Measurements from ENCODE around the gene HTATSF1. TPM values are rescaled to one million over a fixed set of nuclear protein-coding genes. Genes with fewer than 3 reads are reported as not detected.

Gene HTATSF1
- polyA plus RNA-seq, 1 donor: 90.4 TPM

DNA sequence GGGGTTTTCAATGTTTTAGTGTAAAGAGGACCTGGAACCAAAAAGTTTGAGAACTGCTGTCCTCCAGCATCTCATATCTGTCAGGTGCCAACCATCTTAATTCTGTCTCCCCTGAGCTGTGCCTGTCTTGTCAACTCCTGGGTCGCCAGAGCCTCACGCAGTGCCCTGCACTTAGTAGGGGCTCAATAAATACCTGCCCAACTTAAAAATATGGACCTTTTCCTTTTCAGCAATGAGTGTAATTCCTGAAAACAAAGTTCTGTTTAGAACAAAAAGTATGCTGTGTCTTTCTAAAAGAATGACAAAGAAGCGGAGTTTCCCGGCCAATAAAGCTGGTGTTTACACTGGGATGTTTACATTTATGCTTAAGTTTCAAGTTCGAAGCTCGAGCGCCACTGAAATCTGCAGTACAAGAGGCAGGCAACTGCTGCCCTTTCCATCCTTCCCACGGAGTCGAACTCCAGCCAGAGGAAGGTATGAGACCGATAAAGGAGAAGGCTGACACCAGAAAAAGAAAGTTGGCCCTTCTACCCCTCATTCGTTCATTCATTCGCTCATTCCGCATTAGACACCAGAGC lies 1.1 kb upstream of the HTATSF1 start:
- DNase-seq (ENCODE audit: low read depth): no peak

DNA sequence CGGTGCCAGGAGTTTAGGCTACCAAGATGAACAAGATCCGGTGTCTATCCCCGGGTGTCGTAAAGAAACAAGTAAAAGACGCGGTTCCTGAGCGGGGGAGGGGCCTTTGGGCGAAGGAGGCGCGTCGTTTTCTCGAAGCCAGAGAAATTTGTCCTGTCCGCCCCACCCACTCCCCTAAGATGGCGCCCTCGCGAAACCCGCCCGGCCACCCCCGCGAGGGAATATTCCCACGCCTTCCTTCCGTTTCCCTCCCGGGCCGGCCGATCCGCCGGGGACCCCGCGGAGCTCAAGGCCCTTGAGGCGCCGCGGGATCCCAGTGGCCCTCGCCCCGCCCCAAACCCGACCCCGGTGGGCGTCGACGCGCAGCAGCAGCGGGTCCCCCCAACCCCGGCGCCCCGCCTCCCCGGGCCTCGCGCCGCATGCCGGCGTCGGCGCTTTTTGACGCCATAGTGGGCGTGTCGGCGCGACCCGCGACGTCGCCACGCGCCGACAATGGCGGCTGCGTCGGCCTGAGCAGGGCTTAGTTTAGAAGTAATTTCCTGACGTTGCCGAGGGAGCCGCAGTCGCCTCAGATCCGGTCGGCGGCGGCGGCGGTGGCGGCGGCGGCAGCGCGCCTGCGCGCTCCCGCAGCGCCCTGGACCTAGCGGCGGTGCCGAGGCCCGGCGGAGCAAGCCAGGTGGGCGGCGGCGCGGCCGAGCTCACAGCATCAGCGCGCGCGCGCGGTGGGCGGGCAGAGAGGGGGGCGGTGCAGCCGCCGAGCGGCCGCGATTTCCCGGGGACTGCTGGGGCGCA lies 432 bp upstream of the HTATSF1 start:
- peak; percentile 60 for DNase-seq (ENCODE audit: low read depth)

DNA sequence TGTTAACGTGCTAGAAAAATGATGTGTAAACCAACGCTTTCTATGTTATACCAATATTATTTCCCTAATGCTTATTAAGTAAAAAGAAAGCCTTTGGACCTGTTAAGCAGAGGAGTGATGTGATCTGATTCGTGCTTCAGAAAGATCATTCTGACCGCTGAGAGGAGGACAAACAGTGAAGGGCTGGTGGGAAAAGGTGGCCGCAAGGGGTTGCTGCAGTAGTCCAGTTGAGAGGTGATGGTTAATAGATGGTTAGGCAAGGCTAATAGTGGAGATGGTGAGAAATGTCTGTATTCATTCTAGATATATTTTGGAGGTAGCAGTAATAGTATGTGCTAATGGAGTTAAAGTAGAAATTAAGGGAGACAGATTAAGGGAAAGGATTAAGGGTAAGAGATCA lies 21.7 kb downstream of the HTATSF1 start:
- DNase-seq (ENCODE audit: low read depth): no peak

DNA sequence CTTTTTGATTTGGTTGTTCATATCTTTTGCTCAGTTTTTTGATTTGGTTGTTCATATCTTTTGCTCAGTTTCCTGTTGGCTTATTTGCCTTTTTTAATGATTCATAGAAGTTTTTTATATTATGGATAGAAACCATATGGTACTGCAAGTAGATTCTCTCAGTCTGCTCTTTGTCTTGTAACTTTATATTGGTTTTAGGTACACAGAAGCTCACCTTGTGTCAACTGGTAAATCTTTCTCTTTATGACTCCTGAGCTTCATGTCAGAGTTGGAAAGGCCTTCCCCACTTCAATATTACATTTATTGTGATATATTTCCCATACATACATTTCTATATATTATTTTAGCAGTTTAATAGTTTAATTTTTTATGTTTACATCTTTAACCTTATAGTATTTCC lies 26.4 kb downstream of the HTATSF1 start:
- no peak for DNase-seq (ENCODE audit: low read depth)

DNA sequence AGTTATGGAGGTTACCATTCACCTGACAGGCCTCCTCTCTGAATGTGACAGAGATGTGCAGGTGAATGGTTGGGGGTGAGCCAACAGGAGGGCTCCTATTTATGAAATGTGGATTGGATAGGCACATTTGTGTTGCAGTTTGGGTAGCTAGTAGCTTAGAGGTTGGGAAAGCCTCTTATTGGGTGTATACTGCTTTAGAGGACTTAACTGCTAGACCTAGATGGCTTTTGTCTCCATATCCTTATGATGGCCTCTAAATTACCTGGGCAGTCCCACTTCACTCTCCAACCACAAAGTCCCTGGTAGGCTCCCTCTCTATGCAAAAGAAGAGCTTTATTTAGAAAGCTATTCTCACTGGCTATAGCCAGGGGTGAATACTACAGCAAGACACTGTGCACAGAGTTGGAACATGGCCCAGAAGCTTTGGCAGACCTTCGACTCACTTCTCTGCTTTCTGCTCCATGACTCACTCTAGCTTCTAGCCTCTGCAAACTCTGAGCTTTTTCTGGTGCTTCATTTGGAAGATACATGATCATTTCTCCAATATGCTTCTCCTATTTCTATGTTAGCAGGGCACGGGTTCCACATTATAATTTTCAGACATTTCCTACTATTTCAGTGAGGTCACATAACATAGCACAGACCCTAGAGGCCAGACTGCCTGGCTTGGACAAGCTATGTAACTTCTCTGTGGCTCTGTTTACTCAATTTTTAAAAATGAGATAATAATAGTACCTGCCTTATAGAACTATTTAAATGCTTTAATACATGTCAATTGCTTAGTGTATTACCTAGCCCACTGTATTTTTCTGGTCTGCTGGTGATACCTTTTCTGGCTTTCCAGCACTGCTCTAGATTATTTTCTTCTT lies 28.6 kb downstream of the HTATSF1 start:
- peak; percentile 88 for DNase-seq (ENCODE audit: low read depth)

DNA sequence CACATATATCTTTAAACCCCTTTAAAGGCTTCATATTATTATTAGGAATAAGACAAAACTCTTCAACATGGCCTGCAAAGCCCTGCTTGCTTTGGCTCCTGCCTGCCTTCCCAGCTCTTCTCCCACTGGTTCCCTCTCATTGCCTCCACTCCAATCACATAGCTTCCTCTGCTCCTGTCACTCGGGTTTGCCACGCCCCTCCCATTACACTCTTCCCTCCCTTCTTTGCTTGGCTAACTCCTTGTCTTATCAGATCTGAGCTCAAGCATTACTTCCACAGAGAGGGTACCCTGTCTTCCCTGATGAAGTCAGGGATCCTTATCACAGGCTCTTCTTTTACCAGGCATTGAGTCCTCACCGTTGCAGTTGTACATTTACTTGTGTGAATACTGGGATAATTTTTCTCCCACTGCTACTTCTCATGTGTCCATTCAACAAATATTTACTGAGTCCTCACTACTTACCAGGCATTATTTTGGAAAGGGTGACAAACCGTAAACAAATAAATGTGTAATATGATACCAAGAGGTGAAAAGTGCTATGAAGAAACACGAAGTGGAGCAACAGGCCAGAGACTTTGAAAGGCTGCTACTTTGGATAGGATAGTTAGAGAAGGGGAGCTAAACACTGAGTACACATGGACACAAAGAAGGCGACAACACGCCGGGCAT lies 31.4 kb downstream of the HTATSF1 start:
- DNase-seq (ENCODE audit: low read depth): no peak

DNA sequence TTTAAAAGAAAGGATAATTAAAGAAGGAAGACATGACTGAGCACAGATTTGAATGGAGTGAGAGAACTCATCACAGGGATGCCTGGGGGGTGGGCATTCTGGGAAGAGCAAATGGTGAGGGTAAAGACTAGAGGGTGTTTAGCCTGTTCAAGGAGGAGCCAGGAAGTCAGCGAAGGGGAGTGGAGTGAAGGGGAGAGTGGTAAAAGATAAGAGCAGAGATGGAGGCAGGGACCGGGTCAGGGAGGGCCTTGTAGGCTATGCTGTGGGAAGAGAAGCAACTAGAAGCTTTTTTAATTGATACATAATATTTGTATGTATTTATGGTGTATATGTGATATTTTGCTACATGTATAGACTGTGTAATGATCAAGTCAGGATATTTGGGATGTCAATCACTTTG lies 32.4 kb downstream of the HTATSF1 start:
- DNase-seq (ENCODE audit: low read depth): no peak

DNA sequence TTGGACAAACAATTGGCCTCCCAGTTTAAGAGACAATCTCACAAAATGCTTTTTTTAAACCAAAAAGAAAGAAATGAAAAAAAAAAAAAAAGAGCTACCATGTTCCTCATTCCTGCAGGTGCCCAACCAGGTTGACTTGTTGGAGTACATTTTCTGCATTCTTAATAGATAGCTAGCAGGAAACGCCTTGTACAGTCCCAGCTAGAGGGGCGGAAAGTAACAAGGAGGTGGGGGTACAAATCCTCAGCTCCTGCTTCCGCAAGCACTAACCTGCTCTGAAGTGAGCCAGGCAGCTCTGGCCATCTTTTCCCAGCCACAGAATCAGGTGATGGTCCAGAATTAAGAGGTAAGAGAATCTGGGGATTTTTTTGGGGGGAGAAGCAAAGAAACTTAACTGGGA lies 34.6 kb downstream of the HTATSF1 start, which contains the start of gene VGLL1:
TSS of gene VGLL1 (plus strand) at position 265 of the 400 bp plus-strand sequence. CDS start 3,806 bp downstream, outside the sequence.
- no peak for DNase-seq (ENCODE audit: low read depth)

DNA sequence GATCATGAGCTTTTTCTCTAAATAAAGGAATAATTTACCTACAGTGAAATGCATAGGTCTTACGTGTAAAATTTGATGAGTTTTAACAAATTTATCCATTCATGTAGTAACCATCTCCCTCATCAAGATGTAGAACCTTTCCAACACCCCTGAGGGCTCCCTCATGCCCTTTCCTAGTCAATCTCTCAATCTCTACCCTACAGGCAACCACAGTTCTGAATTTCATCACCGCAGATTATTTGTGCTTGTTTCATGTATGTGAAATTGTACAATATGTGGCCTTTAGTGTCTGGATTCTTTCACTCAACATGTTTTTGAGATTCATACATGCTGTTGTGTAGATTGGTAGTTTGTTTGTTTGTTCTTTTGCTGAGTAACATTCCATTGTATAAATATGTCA lies 36.7 kb downstream of the HTATSF1 start:
- no peak for DNase-seq (ENCODE audit: low read depth)

DNA sequence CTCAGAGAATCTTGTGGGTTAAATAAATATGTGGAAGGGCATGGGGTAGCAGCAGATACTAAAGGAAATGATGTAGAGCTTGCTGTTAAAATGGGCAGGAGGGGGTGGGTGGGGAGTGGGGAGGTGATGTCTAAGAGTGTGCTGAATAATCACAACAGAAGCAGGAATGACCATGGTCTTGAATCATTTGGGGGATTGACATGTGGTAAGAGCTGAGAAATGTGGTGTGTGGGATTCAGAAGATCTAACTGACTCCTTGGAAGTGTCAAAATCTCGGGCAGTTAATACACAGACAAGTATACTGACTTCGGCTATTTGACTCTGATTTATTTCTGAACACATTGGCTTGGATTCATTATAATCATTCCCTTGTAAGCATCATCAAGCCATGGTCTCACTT lies 41.4 kb downstream of the HTATSF1 start:
- no peak for DNase-seq (ENCODE audit: low read depth)

DNA sequence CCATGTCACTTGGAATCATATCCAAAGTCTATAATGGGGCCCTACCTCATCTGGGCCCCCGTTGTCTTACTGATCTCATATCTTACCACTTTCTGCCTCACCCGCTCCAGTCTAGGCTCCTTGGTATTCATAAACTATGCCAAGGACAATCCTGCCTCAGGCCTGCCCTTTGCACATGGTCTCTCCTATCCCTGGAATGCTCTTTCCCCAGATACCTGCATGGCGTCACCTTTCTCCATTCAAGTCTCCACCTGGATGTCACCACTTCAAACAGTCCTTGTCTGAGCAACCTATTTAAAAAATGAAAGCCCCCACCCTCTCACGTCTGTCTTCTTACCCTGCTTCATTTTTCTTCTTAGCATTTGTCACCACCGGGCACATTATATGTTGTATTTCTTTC lies 42.8 kb downstream of the HTATSF1 start:
- no peak for DNase-seq (ENCODE audit: low read depth)

DNA sequence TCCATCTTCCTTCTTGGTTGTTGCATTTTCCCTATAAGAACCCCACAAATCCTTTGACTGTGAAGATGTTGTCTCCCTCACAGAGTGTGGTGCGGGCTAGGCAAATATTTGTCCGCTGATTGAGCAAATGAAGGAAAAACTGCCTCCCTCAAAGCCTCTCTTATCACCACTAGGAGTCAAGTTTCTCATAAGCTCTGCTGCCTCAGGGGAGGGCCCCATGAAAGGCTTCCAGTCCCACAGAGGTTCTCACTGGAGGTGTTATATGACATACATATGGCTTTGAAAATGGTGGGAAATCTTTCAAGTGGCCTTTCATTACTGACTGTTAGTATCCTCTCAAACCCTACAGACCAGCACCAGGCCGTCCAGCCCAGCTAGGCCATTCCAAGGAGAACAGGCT lies 43.9 kb downstream of the HTATSF1 start:
- DNase-seq (ENCODE audit: low read depth): no peak

DNA sequence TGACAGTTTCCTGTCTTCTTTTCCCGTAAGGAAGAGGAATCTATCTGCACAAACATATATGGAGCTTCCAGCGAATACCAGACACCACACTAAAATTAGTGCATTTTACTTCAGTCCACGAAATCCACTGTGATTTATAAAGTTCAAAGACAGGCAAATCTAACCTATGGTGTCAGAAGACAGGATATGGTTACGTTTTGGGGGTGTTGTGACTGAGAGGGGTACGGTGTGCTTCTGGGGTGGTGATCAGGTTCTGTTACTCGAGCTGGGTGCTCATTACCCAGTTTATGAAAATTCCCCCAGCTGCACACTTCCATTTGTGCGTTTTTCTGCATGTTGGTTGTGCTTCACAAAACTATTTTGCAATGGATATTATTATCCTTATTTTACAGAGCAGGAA lies 44.9 kb downstream of the HTATSF1 start:
- no peak for DNase-seq (ENCODE audit: low read depth)

DNA sequence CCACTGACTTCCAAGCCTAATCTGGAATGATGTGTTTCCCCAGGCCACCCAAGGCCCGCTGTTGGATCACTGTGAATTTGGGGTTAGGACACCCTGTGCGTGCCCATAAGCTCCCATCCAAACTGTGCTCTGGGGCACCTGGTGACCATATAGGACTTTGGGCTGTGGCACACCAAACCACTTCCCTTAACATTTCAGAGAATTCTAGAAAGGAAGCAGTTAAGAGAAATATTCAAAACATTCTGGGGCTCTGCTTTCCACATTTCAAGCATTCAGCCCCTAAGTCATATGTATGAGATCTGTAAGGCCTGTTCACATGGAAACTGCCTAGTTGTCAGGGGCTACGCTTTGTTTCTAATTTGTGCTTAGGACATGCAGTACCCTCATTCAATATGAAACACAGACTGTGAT lies 49.0 kb downstream of the HTATSF1 start:
- DNase-seq (ENCODE audit: low read depth): no peak

DNA sequence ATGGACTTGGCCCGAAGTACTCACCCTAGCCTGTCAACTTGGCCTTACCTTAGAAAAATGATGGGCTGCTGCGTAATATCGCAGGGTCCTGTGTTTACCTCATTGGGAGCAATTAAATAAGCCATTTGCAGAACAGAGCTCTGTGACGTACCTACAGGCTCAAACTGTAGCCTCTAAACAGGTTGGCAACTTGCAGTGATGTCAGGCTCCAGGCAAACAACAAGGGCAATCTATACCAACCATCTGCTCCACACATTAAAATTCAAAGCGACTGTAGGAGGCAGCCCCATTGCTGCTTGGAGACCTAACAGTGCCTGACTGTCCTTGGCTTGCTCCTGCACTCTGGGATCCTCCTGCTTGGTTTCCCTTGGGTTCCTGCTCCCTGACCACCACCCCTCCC lies 51.8 kb downstream of the HTATSF1 start:
- no peak for DNase-seq (ENCODE audit: low read depth)

DNA sequence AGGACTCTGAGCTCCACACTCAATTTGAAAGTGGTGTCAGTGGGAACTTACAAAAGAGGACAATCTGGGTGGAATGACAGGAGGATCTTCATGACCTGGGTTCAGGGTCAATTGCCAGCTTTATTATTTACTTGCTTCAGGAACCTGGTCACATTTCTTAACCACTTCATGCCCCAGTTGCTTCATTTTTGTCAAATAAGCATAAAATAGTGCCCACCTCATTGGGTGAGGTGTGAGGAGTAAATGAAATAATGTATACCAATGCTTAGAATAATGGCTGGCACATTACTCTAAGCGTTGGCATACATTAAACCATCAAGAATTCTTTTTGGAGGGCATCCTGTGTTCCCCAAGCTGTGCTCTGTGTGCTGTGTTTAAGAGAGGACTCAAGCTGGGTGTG lies 54.0 kb downstream of the HTATSF1 start:
- DNase-seq (ENCODE audit: low read depth): no peak

DNA sequence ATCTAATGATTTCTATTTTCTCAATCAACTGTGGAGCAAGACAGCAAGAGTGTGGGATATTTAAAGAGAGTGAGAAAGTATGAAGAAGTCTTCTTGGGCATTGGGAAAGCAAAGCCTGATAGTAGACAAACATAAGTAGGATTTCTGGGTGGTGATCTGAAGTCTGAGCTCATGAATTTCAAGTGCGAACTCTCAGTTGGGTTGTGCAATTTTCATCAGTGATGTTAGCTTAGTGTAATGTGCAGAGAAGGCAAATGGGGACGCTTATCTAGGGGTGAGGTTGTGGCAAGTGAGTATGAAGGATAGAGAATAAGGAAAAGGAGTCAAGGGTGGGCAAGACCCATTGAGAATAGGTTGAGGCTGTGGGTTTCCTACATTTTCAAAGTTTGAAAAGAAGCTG lies 58.3 kb downstream of the HTATSF1 start:
- no peak for DNase-seq (ENCODE audit: low read depth)

Other genes with a start within 250 kb of the HTATSF1 start
- 14.4 TPM for gene MAP7D3, start 246.2 kb upstream of the HTATSF1 start, polyA plus RNA-seq (ENCODE audit: insufficient read length)
- gene ADGRG4, start 196.6 kb upstream of the HTATSF1 start, polyA plus RNA-seq (ENCODE audit: insufficient read length): not detected
- gene BRS3, start 9.6 kb upstream of the HTATSF1 start, polyA plus RNA-seq (ENCODE audit: insufficient read length): not detected
- not detected for gene VGLL1, start 34.6 kb downstream of the HTATSF1 start, polyA plus RNA-seq (ENCODE audit: insufficient read length)
- not detected for gene CD40LG, start 150.6 kb downstream of the HTATSF1 start, polyA plus RNA-seq (ENCODE audit: insufficient read length)

All from forelimb muscle (tissue), 1 donor.